ENCODE measurements around the gene PVR. TPM values are rescaled to one million over a fixed set of nuclear protein-coding genes. Genes with fewer than 3 reads are reported as not detected.

PVR gene
- total and polyA plus RNA-seq, 9 of the 15 experiments (the other 6 are each of a cell fraction or from before 2014, with no cell fraction given) = 0.89 to 14.5 (median 9.8) TPM

- Histone ChIP-seq H3K36me3 (ENCODE audit: control insufficient read depth, insufficient read depth, low read length) (peaks cover 5% of the 10 kb centered on the region; the same call in 2 of the 3 replicates), H4K20me1 (replicated peaks; ENCODE audit: control insufficient read depth, insufficient read depth, low read length) (no peaks in the 10 kb centered on the region), H3K9ac (ENCODE audit: insufficient read depth in 1 of 2, low read depth in 2 of 2, low read length in 2 of 2) (no peak overlapping the region), H3K27me3 (ENCODE audit: control insufficient read depth in 2 of 2, insufficient read depth in 2 of 2, low read length in 2 of 2) (no peaks in the 10 kb centered on the region), H3K9me3 (replicated peaks; ENCODE audit: control insufficient read depth, insufficient read depth, low read depth, low read length) (no peaks in the 10 kb centered on the region), H2AFZ (ENCODE audit: low read depth, low read length) (0 out of 2 replicates have a peak overlapping the region, but pooled peaks have one; percentile 7), H3K79me2 (ENCODE audit: control insufficient read depth, insufficient read depth, low read length) (no peaks in the 10 kb centered on the region), H3K4me1 (replicated peaks in 1 of 2; ENCODE audit: control insufficient read depth in 2 of 2, insufficient read depth in 2 of 2, low read length in 2 of 2) (peaks cover 0 to 5% of the 10 kb centered on the region in 2 experiments; a peak in 4 of 5 replicates), H3K4me2 (ENCODE audit: insufficient read depth, low read length) (no peak overlapping the region), H3K4me3 (no peak overlapping the region), H3K27ac (ENCODE audit: extremely low read depth, low read depth, low read length) (no peak overlapping the region), H3K9me1 (ENCODE audit: control insufficient read depth, insufficient read depth, low read length) (no peaks in the 10 kb centered on the region)
- peak; percentile 21; the same call in 1 of the 3 replicates for ATAC-seq
- FAIRE-seq = no peak
- no peak for TF ChIP-seq ERF (CRISPR knock-in tag; IDR thresholded peaks at IDR 0.05)
- no peak for TF ChIP-seq ZNF431 (CRISPR knock-in tag; IDR thresholded peaks at IDR 0.05)
- TF ChIP-seq SPI1 (IDR thresholded peaks at IDR 0.05; ENCODE audit: borderline replicate concordance, low read depth, low read length) = 0 out of 2 replicates have a peak, but pooled peaks have one; percentile 32
- no peak for TF ChIP-seq SRF (CRISPR knock-in tag; IDR thresholded peaks at IDR 0.05)
- TF ChIP-seq EP300 (IDR thresholded peaks at IDR 0.05; ENCODE audit: low read length) = no peak
- no peak for TF ChIP-seq EP400 (IDR thresholded peaks at IDR 0.05)
- no peak for TF ChIP-seq SRSF9 (IDR thresholded peaks at IDR 0.05; ENCODE audit: borderline replicate concordance, low read depth, low read length)
- no peak for TF ChIP-seq HINFP (tag; conservative IDR thresholded peaks at IDR 0.05; ENCODE audit: low read depth)
- peak in 1 of 4 experiments; percentile 27 for DNase-seq (ENCODE audit: extremely low read depth in 1 of 4, low spot score in 3 of 4)
- ChIA-PET POLR2A (interaction anchor here (0.6 kb wide), 1 partner anchor 90 kb away, joined by 3 read pairs; no protein-coding TSS in a partner anchor), CTCF (ENCODE audit: low intra/inter-chr PET ratio) (no interaction called here)
- intact Hi-C loops (cut with micrococcal nuclease) (no loop called here), in situ Hi-C loops (cut with MboI) (no loop called here)
- WGBS (ENCODE audit: insufficient coverage, low coverage, missing lambda C conversion rate) = 33% methylated on average over 7 of the region's 7 CpGs
- BruUV-seq (replicated peaks) = no TSS peak
Observed at GRCh38 chr19:44666852-44667556, 23.3 kb downstream of the PVR start.
